Stimulated activated naive CD8-positive, alpha-beta T cell treated with anti-CD3 and anti-CD28 coated beads, Interleukin-15, Interleukin-2, amounts not matched to agents 100 ng/mL and 50 ng/mL, for 24 hours (primary cell): ENCODE measurements around the gene TWIST2.

ENCODE experiments used
- H3K27ac Mint-ChIP-seq: one replicate; pipeline ENCODE4 v1.8.0; 2021; ENCODE audit warnings: mild to moderate bottlenecking, mixed read lengths
- H3K27me3 Mint-ChIP-seq: one replicate; pipeline ENCODE4 v1.8.0; 2021; ENCODE audit warnings: mixed read lengths
- H3K36me3 Mint-ChIP-seq: one replicate; pipeline ENCODE4 v1.8.0; 2021; ENCODE audit warnings: low read depth, mixed read lengths
- H3K4me1 Mint-ChIP-seq: one replicate; pipeline ENCODE4 v1.8.0; 2021; ENCODE audit warnings: low read depth, mixed read lengths
- H3K4me3 Mint-ChIP-seq: one replicate; pipeline ENCODE4 v1.8.0; 2021; ENCODE audit warnings: mild to moderate bottlenecking, mixed read lengths
- H3K9me3 Mint-ChIP-seq: one replicate; pipeline ENCODE4 v1.8.0; 2021; ENCODE audit warnings: mixed read lengths

The TWIST2 gene

DNA sequence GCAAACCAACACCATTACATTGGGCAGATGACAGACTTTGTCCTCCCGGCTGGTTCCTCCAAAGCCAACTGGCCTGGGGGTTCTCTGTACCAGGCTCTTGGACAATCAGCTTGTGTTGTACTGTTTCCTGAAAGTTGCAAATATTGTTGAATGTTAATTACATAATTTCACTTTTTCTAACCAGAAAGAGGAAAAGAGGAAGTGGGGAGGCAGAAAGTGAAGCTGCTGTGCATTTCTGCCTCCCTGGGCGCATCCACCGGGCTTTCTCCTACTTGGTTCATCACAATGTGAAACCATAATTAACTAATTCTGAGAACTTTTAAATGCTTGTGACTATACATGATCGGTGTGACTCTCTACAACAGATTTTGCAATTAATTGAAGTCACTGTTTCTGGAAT, 10.1 kb downstream of the TWIST2 start:
- H3K9me3 Mint-ChIP-seq, result no peaks in the 10 kb centered on the region
- peaks cover 33% of the 10 kb centered on the region for H3K27me3 Mint-ChIP-seq
- no peaks in the 10 kb centered on the region for H3K4me1 Mint-ChIP-seq
- H3K36me3 Mint-ChIP-seq, result no peaks in the 10 kb centered on the region
- no peak overlapping the region for H3K27ac Mint-ChIP-seq
- no peak overlapping the region for H3K4me3 Mint-ChIP-seq

- H3K36me3 Mint-ChIP-seq, result no peaks in the 10 kb centered on the region
- no peak overlapping the region for H3K27ac Mint-ChIP-seq
- H3K9me3 Mint-ChIP-seq, result no peaks in the 10 kb centered on the region
- H3K27me3 Mint-ChIP-seq, result peaks cover 22% of the 10 kb centered on the region
- no peak overlapping the region for H3K4me3 Mint-ChIP-seq
- H3K4me1 Mint-ChIP-seq, result peaks cover 4% of the 10 kb centered on the region
Measured at GRCh38 chr2:238859636-238860347, 11.9 kb downstream of the TWIST2 start.

DNA sequence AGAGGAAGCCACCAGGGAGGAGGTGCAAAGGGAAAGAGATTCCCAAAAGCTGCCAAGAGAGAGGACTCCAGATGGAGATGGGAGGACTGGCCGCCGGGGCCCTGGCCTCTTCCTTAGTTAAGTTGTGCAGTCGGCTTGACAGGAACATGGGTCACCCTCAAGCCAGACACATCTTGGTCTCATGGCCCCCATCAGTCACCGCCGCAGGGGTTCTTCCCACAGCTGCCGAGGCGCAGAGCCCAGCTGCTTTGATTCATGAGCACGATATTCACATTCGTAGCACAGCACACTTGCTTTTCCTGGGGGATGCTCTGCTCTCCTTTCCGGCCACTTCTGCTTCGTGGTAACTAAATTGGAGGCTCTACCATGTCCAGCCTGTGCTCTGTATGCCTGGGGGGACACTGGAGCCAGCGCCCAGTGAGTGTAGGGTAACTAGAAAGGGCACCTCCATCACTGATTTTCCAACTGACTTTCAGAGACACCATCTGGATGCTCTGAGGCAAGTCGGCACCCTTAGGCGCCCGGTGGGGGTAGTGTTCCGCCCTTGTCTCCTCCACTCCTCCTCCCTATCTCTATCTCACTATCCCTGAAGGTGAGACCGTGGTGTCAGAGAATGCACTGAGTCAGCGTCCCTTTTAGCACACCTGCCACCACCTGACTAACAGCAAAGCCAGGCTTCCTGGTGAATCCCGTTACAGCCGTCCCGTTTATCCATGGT, 13.3 kb downstream of the TWIST2 start:
- H3K27me3 Mint-ChIP-seq, result peaks cover 15% of the 10 kb centered on the region
- H3K36me3 Mint-ChIP-seq, result no peaks in the 10 kb centered on the region
- H3K4me1 Mint-ChIP-seq, result peaks cover 4% of the 10 kb centered on the region
- H3K4me3 Mint-ChIP-seq, result no peak overlapping the region
- H3K27ac Mint-ChIP-seq, result no peak overlapping the region
- no peaks in the 10 kb centered on the region for H3K9me3 Mint-ChIP-seq

- H3K27ac Mint-ChIP-seq, result no peak overlapping the region
- H3K27me3 Mint-ChIP-seq, result peaks cover 15% of the 10 kb centered on the region
Measured at GRCh38 chr2:238861766-238862315, 14.0 kb downstream of the TWIST2 start.

GRCh38 chr2:238862701-238863100, 14.8 kb downstream of the TWIST2 start:
- peaks cover 4% of the 10 kb centered on the region for H3K4me1 Mint-ChIP-seq
- H3K4me3 Mint-ChIP-seq, result no peak overlapping the region
- H3K9me3 Mint-ChIP-seq, result no peaks in the 10 kb centered on the region
- no peaks in the 10 kb centered on the region for H3K36me3 Mint-ChIP-seq
- no peak overlapping the region for H3K27ac Mint-ChIP-seq
- peaks cover 11% of the 10 kb centered on the region for H3K27me3 Mint-ChIP-seq

More at GRCh38 chr2:238861766-238862315, 14.0 kb downstream of the TWIST2 start:
- Mint-ChIP-seq H3K4me3 (no peak overlapping the region), H3K4me1 (peaks cover 4% of the 10 kb centered on the region), H3K36me3 (no peaks in the 10 kb centered on the region), H3K9me3 (no peaks in the 10 kb centered on the region)

DNA sequence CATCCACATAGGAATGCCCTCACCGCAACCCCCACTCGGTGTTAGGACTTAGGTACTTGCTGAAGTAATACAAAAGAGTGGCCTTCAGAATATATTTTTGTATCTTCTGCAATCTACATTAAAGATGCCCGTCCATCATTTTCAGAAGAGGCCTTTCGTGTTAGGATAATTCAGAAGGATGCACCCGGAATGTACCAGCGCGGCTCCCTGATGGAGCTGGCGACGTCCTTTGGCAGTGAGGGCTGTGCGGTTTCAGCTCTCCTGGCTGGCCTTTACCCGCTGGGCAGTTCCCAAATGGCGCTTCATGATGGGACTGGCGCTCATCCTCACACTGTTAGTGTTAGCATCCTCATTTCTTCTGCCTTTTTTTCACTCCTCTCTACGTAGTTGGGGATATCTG, 15.3 kb downstream of the TWIST2 start:
- Mint-ChIP-seq H3K9me3 (no peaks in the 10 kb centered on the region), H3K36me3 (no peaks in the 10 kb centered on the region), H3K27me3 (peaks cover 10% of the 10 kb centered on the region), H3K4me1 (peaks cover 4% of the 10 kb centered on the region), H3K4me3 (no peak overlapping the region), H3K27ac (no peak overlapping the region)

GRCh38 chr2:238863749-238864206, 15.9 kb downstream of the TWIST2 start:
- Mint-ChIP-seq H3K27me3 (peaks cover 10% of the 10 kb centered on the region), H3K4me3 (no peak overlapping the region), H3K36me3 (no peaks in the 10 kb centered on the region), H3K27ac (no peak overlapping the region), H3K9me3 (no peaks in the 10 kb centered on the region), H3K4me1 (peaks cover 4% of the 10 kb centered on the region)

DNA sequence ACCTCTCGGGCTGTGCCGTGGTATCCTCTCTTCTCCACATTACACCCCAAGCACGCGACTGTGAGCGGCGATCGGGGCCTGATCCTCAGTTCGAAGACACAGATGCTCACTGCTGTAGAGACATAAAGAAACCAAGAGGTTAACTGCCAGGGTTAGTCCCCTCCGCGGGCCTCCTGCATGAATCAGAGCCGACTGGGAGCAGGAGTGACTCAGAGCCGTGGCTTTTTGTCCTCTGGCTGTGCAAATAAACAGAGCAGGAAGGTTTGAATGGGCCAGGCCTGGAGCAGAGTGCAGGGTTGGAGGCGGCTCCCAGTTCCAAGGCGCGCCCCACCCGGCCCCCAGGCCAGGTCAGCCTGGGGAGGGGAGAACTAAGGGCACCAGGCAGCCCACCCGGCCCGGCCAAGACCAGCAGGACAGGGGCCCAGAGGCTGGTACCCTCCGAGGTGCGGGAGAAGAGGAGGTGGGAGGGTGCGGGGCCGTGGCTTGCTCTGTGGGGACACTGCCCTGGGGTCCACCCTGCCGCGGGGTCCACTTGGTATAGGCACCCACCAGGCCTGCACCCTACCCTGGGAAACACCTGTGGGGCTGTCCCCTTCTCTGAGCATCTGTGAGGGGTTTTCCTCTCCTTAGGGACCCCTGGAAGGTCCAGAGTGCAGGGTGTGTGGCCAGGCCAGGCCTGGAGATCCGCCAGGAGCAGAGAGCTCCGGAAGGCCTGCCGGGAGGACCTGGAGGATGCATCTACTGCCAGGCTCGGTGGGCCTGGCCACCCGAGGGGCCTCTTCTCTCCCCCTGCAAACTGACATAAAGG, 16.5 kb downstream of the TWIST2 start:
- Mint-ChIP-seq H3K36me3 (no peaks in the 10 kb centered on the region), H3K4me1 (peaks cover 4% of the 10 kb centered on the region), H3K27me3 (peaks cover 10% of the 10 kb centered on the region), H3K4me3 (no peak overlapping the region), H3K9me3 (no peaks in the 10 kb centered on the region), H3K27ac (no peak overlapping the region)

DNA sequence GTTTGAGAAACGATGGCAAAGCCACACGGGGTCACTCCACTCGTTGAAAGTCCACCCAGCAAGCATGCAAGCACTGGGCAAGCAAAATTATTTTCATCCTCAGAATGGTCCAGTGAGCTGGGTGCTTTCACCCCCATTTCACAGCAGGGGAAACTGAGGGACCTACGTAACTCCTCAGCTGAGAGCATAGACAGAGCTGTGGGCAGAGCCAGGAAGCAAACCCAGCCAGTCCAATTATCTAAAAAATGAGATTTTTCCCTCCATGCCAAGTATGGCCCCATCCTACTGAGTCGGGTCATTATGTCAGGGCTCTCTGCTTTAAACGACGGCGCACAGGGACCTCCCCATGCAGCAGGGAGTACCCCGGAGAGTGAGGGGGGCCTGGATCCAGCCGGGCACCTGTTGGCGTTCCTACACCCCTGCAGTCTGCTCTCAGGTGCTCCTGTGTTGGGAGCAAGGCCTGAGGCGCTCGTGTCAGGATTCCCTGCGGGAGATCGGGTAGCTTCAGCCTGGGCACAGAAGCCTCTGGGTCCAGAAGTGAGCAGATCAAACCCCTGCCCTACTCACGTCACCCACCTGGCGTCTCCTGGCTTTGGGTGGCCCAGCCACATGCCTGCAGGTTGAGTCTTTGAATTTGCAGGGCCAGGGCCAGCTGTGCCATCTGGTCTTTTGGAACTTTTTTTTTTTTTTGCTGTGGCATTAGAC, 17.3 kb downstream of the TWIST2 start:
- Mint-ChIP-seq H3K9me3 (peaks cover 3% of the 10 kb centered on the region), H3K27me3 (peaks cover 10% of the 10 kb centered on the region), H3K27ac (no peak overlapping the region), H3K36me3 (no peaks in the 10 kb centered on the region), H3K4me3 (no peak overlapping the region), H3K4me1 (peaks cover 4% of the 10 kb centered on the region)

DNA sequence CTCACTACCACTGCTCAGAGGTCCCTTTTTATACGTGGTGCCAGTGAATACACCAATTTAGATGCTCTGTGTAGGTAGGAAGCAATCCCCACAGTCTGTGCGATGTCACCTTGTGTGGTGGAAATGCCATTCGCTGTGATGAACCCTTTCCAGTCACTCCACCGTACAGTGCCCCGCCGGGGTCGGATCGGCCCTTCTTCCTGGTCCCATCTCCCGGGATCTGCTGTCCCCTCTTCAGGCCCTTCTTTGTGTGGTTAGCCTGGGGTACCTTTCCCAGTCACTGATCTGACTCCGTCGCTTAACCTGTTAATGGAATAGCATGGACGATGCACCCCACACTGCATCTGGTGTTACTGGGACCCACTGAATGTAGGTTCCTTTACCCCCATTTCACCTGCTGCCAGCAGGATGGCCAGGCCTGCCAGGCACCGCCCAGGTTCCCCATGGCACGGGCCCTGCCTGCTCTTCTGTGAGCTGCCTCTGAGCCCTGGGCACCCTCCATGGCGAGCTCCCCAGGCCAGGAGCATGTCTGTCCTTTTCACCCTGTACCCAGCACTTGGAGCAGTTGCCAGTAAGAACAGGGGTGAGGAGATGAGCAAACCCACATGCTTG, 18.0 kb downstream of the TWIST2 start:
- Mint-ChIP-seq H3K9me3 (peaks cover 3% of the 10 kb centered on the region), H3K4me1 (peaks cover 4% of the 10 kb centered on the region), H3K27me3 (peaks cover 10% of the 10 kb centered on the region), H3K27ac (no peak overlapping the region), H3K4me3 (no peak overlapping the region), H3K36me3 (no peaks in the 10 kb centered on the region)

DNA sequence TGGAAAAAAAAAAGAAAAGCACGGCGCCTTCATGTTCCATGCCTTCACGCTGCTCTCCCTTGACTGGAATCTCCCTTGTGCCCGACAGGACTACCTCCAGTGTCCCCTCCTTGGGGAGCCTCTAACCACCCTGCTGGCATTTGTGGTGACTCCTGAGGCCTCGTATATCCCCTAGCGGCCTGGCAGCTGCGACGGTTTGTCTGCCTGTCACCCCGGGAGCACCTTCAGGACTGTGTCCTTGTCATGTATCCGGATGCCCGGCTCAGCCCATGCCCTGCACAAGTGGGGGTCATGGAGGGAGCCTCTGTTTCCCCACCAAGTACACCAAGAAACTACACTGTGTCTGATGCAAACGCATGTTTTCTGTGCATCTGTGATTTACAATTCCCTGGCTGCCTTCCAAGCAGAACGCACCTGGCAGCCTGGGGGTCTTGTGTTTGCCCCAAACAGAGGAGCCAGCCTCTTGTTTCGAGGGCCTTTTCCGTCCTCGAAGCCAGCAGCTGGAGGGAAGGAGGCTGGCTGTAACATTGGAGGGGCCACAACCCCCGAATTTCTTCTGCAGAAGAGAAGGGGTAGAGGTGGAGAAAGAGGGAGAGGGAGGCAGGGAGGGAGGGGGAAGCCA, 18.9 kb downstream of the TWIST2 start:
- H3K27me3 Mint-ChIP-seq, result peaks cover 6% of the 10 kb centered on the region
- H3K9me3 Mint-ChIP-seq, result peaks cover 3% of the 10 kb centered on the region
- peaks cover 4% of the 10 kb centered on the region for H3K4me1 Mint-ChIP-seq
- H3K27ac Mint-ChIP-seq, result no peak overlapping the region
- no peaks in the 10 kb centered on the region for H3K36me3 Mint-ChIP-seq
- H3K4me3 Mint-ChIP-seq, result no peak overlapping the region

GRCh38 chr2:238868067-238868524, 20.2 kb downstream of the TWIST2 start:
- Mint-ChIP-seq H3K9me3 (peaks cover 3% of the 10 kb centered on the region), H3K4me1 (peaks cover 4% of the 10 kb centered on the region), H3K27me3 (peaks cover 3% of the 10 kb centered on the region), H3K4me3 (no peak overlapping the region), H3K27ac (no peak overlapping the region), H3K36me3 (no peaks in the 10 kb centered on the region)

DNA sequence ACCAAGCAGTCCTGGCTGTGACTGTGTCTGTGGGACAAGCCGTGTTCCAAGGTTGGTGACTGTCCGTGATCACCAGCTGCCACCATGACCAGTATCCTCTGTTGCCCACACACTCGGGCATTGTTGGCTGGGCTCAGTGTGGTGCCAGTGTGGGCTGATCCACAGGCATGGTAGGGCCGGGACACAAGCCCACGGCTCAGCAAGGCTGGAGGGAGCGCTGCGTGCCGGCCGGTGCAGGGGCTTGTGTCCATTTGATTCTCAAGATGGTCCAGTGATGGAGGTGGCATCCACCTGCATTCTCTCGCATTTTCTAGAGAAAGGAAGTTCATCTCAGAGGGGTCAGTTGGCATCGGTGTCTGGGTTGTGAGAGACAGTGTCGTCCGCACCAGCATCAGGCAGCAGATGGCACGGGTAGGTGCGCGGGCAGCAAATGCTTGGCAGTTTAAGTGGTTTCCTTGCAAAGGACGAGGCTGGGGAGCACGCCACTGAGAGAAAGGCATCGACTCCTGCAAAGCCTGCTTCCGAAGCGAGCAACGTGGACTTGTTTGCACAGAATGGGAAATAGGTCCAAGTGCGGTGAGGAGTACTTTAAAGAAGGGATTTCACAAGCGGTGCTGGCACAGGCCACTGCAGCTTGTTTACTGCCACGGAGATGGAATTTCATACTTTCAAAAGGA, 20.9 kb downstream of the TWIST2 start:
- no peaks in the 10 kb centered on the region for H3K36me3 Mint-ChIP-seq
- H3K27ac Mint-ChIP-seq, result no peak overlapping the region
- peaks cover 3% of the 10 kb centered on the region for H3K9me3 Mint-ChIP-seq
- peaks cover 4% of the 10 kb centered on the region for H3K4me1 Mint-ChIP-seq
- H3K27me3 Mint-ChIP-seq, result peaks cover 8% of the 10 kb centered on the region
- H3K4me3 Mint-ChIP-seq, result no peak overlapping the region
